Measurements from ENCODE around the gene USP34. TPM values are rescaled to one million over a fixed set of nuclear protein-coding genes. Genes with fewer than 3 reads are reported as not detected.
A peak's percentile ranks its signal among the peaks of the same experiment; 100 is the strongest.

The USP34 gene
- total RNA-seq, 2 donors from 2014 or later, result 105 to 120 TPM

- Mint-ChIP-seq H3K9me3 (no peaks in the 10 kb centered on the region), H3K27ac (peak overlapping the region; percentile 42), H3K27me3 (ENCODE audit: insufficient read depth) (no peaks in the 10 kb centered on the region), H3K36me3 (ENCODE audit: low read depth) (peaks cover 68% of the 10 kb centered on the region), H3K4me1 (no peaks in the 10 kb centered on the region), H3K4me3 (no peak overlapping the region)
- H3K4me3 ChIP-seq (ENCODE audit: low read length), result no peak overlapping the region
- H3K27me3 ChIP-seq (ENCODE audit: control insufficient read depth, insufficient read depth, low read length, poor library complexity, severe bottlenecking), result no peaks in the 10 kb centered on the region
- DNase-seq, result no peak
- WGBS, 2 experiments (ENCODE audit: insufficient coverage in 1 of 2, insufficient read length in 1 of 2), result 90 to 98% methylated on average over 1 to 2 of the region's 2 CpGs
- peaks cover 80% of the 10 kb centered on the region for H3K36me3 ChIP-seq (ENCODE audit: control insufficient read depth, insufficient read depth, low read length)
- H3K27ac ChIP-seq (ENCODE audit: low read depth, low read length), result no peak overlapping the region
- H3K4me1 ChIP-seq (ENCODE audit: control insufficient read depth, insufficient read depth, low read length), result no peaks in the 10 kb centered on the region
- H3K9me3 ChIP-seq (ENCODE audit: control insufficient read depth, low read length), result no peaks in the 10 kb centered on the region
- TF ChIP-seq CTCF (conservative IDR thresholded peaks at IDR 0.05), result no peak
- no peak overlapping the region for H3K9ac ChIP-seq (ENCODE audit: extremely low read depth, low read length, poor library complexity, severe bottlenecking)
Measured at GRCh38 chr2:61220768-61221167, 250.1 kb downstream of the USP34 start.

- H3K4me3 Mint-ChIP-seq, result no peak overlapping the region
- WGBS, 2 experiments (ENCODE audit: insufficient coverage in 1 of 2, insufficient read length in 1 of 2), result 83 to 90% methylated on average over 2 of the region's 2 CpGs
- no peaks in the 10 kb centered on the region for H3K27me3 Mint-ChIP-seq (ENCODE audit: insufficient read depth)
- no peaks in the 10 kb centered on the region for H3K9me3 Mint-ChIP-seq
- Histone ChIP-seq H3K4me1 (ENCODE audit: control insufficient read depth, insufficient read depth, low read length) (no peaks in the 10 kb centered on the region), H3K9ac (ENCODE audit: extremely low read depth, low read length, poor library complexity, severe bottlenecking) (no peak overlapping the region), H3K27me3 (ENCODE audit: control insufficient read depth, insufficient read depth, low read length, poor library complexity, severe bottlenecking) (no peaks in the 10 kb centered on the region), H3K27ac (ENCODE audit: low read depth, low read length) (no peak overlapping the region), H3K4me3 (ENCODE audit: low read length) (no peak overlapping the region), H3K36me3 (ENCODE audit: control insufficient read depth, insufficient read depth, low read length) (peaks cover 84% of the 10 kb centered on the region), H3K9me3 (ENCODE audit: control insufficient read depth, low read length) (no peaks in the 10 kb centered on the region)
- no peak for TF ChIP-seq CTCF (conservative IDR thresholded peaks at IDR 0.05)
- no peak for DNase-seq
- H3K4me1 Mint-ChIP-seq, result no peaks in the 10 kb centered on the region
- H3K36me3 Mint-ChIP-seq (ENCODE audit: low read depth), result peaks cover 65% of the 10 kb centered on the region
- H3K27ac Mint-ChIP-seq, result no peak overlapping the region
Measured at GRCh38 chr2:61218817-61219170, 252.1 kb downstream of the USP34 start.

- TF ChIP-seq CTCF (conservative IDR thresholded peaks at IDR 0.05), result no peak
- no peak overlapping the region for H3K4me3 ChIP-seq (ENCODE audit: low read length)
- no peak overlapping the region for H3K27ac Mint-ChIP-seq
- no peaks in the 10 kb centered on the region for H3K9me3 Mint-ChIP-seq
- WGBS, 2 experiments (ENCODE audit: insufficient coverage in 1 of 2, insufficient read length in 1 of 2), result 97% methylated on average over 4 of the region's 4 CpGs; no CpG with 5 or more reads in 1 of the 2 experiments
- H3K36me3 ChIP-seq (ENCODE audit: control insufficient read depth, insufficient read depth, low read length), result peaks cover 86% of the 10 kb centered on the region
- H3K4me1 ChIP-seq (ENCODE audit: control insufficient read depth, insufficient read depth, low read length), result no peaks in the 10 kb centered on the region
- H3K36me3 Mint-ChIP-seq (ENCODE audit: low read depth), result peaks cover 62% of the 10 kb centered on the region
- no peak overlapping the region for H3K9ac ChIP-seq (ENCODE audit: extremely low read depth, low read length, poor library complexity, severe bottlenecking)
- H3K4me1 Mint-ChIP-seq, result no peaks in the 10 kb centered on the region
- no peaks in the 10 kb centered on the region for H3K27me3 Mint-ChIP-seq (ENCODE audit: insufficient read depth)
- no peak overlapping the region for H3K27ac ChIP-seq (ENCODE audit: low read depth, low read length)
- H3K4me3 Mint-ChIP-seq, result no peak overlapping the region
- no peaks in the 10 kb centered on the region for H3K27me3 ChIP-seq (ENCODE audit: control insufficient read depth, insufficient read depth, low read length, poor library complexity, severe bottlenecking)
- H3K9me3 ChIP-seq (ENCODE audit: control insufficient read depth, low read length), result no peaks in the 10 kb centered on the region
- no peak for DNase-seq
Measured at GRCh38 chr2:61218076-61218816, 252.6 kb downstream of the USP34 start.

All from endodermal cell (in vitro differentiated cells).